ENCODE data around the gene ENPP6.

DNA sequence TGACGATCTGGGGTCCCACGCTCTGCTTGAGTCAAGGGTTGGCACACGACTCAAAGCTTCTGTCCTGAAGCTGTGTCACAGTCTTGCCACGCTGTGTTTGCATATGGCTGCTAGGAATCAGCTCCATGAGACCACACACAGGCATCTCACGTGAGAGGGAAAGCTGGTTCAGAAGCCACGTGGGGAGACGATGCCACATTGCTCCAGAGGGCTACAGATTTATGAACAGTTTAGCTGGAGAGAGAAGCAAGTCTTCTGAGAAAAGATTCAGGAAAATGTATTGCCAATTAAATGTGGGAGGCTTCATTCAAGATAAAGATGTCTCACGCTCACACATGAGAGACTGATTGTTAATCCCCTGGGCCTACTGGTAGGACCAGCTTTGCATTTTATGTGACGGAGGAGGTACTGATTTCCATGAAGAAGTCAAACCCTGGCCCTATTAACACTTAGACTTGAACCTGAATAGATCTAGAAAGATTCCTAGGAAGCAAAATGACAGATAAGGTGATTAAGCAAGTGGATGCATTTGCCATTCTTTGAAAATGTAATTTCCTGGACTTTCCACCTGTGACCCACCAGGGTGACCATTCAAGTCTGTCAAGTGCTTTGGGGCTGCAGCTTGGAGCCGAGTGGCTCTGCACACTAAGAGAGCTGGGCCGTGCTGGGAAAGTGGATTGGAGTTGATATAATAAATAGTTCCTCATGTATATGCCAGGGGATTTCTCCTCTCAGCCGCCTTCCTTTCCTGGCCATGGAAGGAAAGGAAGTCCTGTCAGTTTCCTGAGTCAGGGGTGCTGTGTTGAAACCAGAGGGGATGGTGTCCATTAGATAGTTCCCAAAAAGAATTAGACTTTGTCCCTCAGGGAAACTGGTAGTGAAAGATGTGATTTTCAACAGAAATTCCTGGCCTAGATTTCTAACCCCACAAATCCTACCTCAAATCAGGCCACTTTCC lies 29.0 kb downstream of the ENPP6 start:
- TF ChIP-seq CTCF (IDR thresholded peaks at IDR 0.05) (no peak), POLR2A (IDR thresholded peaks at IDR 0.05) (no peak)
